H9 (cell line): ENCODE data around the gene EML2. TPM values are rescaled to one million over a fixed set of nuclear protein-coding genes. Genes with fewer than 3 reads are reported as not detected.
A peak's percentile ranks its signal among the peaks of the same experiment; 100 is the strongest.

Source experiments
- DNase-seq: peaks from one replicate; pipeline ENCODE4 v3.0.0-alpha.2; 2017
- H2AFZ ChIP-seq: one replicate; pipeline ENCODE4 v1.6.1; 2013; ENCODE audit warnings: mild to moderate bottlenecking, low read length, control low read depth, moderate library complexity
- H2AK5ac ChIP-seq: 2 replicates; pipeline ENCODE4 v1.6.1; 2013; ENCODE audit warnings: low read length, control low read depth, mixed read lengths; ENCODE audit not compliant: insufficient read length
- H2BK120ac ChIP-seq: one replicate; pipeline ENCODE4 v1.6.1; 2013; ENCODE audit warnings: low read depth, mild to moderate bottlenecking, low read length, control low read depth, inconsistent platforms; ENCODE audit not compliant: poor library complexity, severe bottlenecking
- H2BK12ac ChIP-seq: 2 replicates; pipeline ENCODE4 v1.6.1; 2013; ENCODE audit warnings: low read length, control low read depth, mixed read lengths, low read depth; ENCODE audit not compliant: insufficient read length
- H2BK15ac ChIP-seq: 2 replicates; pipeline ENCODE4 v1.6.1; 2013; ENCODE audit warnings: low read depth, low read length, control low read depth
- H2BK20ac ChIP-seq: one replicate; pipeline ENCODE4 v1.6.1; 2013; ENCODE audit warnings: low read depth, mild to moderate bottlenecking, low read length, control low read depth, inconsistent platforms; ENCODE audit not compliant: poor library complexity, severe bottlenecking
- H2BK5ac ChIP-seq: 2 replicates; pipeline ENCODE4 v1.6.1; 2013; ENCODE audit warnings: low read length, control low read depth, mixed read lengths; ENCODE audit not compliant: insufficient read length
- H3K14ac ChIP-seq: 2 replicates; pipeline ENCODE4 v1.6.1; 2013; ENCODE audit warnings: low read length, control low read depth; ENCODE audit not compliant: insufficient read depth
- H3K18ac ChIP-seq: 2 replicates; pipeline ENCODE4 v1.6.1; 2013; ENCODE audit warnings: low read depth, mild to moderate bottlenecking, mixed read lengths, low read length, control low read depth; ENCODE audit not compliant: insufficient read length
- H3K23ac ChIP-seq: 2 replicates; pipeline ENCODE4 v1.6.1; 2013; ENCODE audit warnings: low read length, control low read depth, mixed read lengths, low read depth; ENCODE audit not compliant: insufficient read length
- H3K23me2 ChIP-seq: 2 replicates; pipeline ENCODE4 v1.6.1; 2013; ENCODE audit warnings: low read depth, mild to moderate bottlenecking, mixed read lengths, low read length, control low read depth; ENCODE audit not compliant: insufficient read length, poor library complexity, severe bottlenecking
- H3K27ac ChIP-seq: 2 replicates; pipeline ENCODE4 v1.5.1; 2013; ENCODE audit warnings: low read length, control low read depth, mixed read lengths, low read depth; ENCODE audit not compliant: insufficient read length
- H3K27me3 ChIP-seq: 2 replicates; pipeline ENCODE4 v1.6.1; 2013; ENCODE audit warnings: low read length, control low read depth, inconsistent platforms; ENCODE audit not compliant: insufficient read depth
- H3K4ac ChIP-seq: 2 replicates; pipeline ENCODE4 v1.6.1; 2013; ENCODE audit warnings: low read depth, mild to moderate bottlenecking, control low read depth, inconsistent platforms, low read length, moderate library complexity
- H3K4me1 ChIP-seq: 2 replicates; pipeline ENCODE4 v1.6.1; 2013; ENCODE audit warnings: low read length, control low read depth, inconsistent platforms; ENCODE audit not compliant: insufficient read depth
- H3K4me2 ChIP-seq: 2 replicates; pipeline ENCODE4 v1.6.1; 2013; ENCODE audit warnings: low read length, control low read depth, mixed read lengths; ENCODE audit not compliant: insufficient read length, insufficient read depth
- H3K56ac ChIP-seq: 2 replicates; pipeline ENCODE4 v1.6.1; 2013; ENCODE audit warnings: low read depth, mild to moderate bottlenecking, mixed read lengths, low read length, control low read depth; ENCODE audit not compliant: insufficient read length
- H3K79me1 ChIP-seq: 2 replicates; pipeline ENCODE4 v1.6.1; 2013; ENCODE audit warnings: low read depth, mild to moderate bottlenecking, moderate library complexity, low read length, control low read depth, inconsistent platforms; ENCODE audit not compliant: insufficient read depth, poor library complexity, severe bottlenecking
- H3K79me2 ChIP-seq: 2 replicates; pipeline ENCODE4 v1.6.1; 2013; ENCODE audit warnings: low read length, control low read depth, inconsistent platforms; ENCODE audit not compliant: insufficient read depth
- H3K9ac ChIP-seq: 2 replicates; pipeline ENCODE4 v1.6.1; 2013; ENCODE audit warnings: low read length, control low read depth, mixed read lengths; ENCODE audit not compliant: insufficient read length; ENCODE audit errors: extremely low read depth
- H3K9me3 ChIP-seq: one replicate; pipeline ENCODE4 v1.6.1; 2013; ENCODE audit warnings: low read depth, low read length, inconsistent platforms; ENCODE audit not compliant: control insufficient read depth
- H3T11ph ChIP-seq: one replicate; pipeline ENCODE4 v1.6.1; 2013; ENCODE audit warnings: mild to moderate bottlenecking, low read length, control low read depth, inconsistent platforms
- H4K20me1 ChIP-seq: one replicate; pipeline ENCODE4 v1.6.1; 2013; ENCODE audit not compliant: control insufficient read depth, insufficient read length, insufficient read depth
- H4K5ac ChIP-seq: 2 replicates; pipeline ENCODE4 v1.6.1; 2013; ENCODE audit warnings: low read depth, mild to moderate bottlenecking, mixed read lengths, low read length, control low read depth; ENCODE audit not compliant: insufficient read length
- H4K8ac ChIP-seq: replicated peaks from 2 replicates; pipeline ENCODE4 v1.6.1; 2013; ENCODE audit warnings: low read length, control low read depth, mixed read lengths, low read depth; ENCODE audit not compliant: insufficient read length
- H4K91ac ChIP-seq: 2 replicates; pipeline ENCODE4 v1.6.1; 2013; ENCODE audit warnings: low read depth, mild to moderate bottlenecking, moderate library complexity, mixed read lengths, low read length, control low read depth; ENCODE audit not compliant: insufficient read length
- H3K27ac Mint-ChIP-seq, 3 experiments: 2 replicates in 2 of 3; 3 replicates in 1 of 3; pipeline ENCODE4 v1.8.0; 2020 to 2021; ENCODE audit warnings: mixed read lengths in 3 of 3, mild to moderate bottlenecking in 1 of 3, moderate library complexity in 1 of 3
- H3K27me3 Mint-ChIP-seq: 2 replicates; pipeline ENCODE4 v1.8.0; 2021; ENCODE audit warnings: low read depth, mild to moderate bottlenecking, moderate library complexity, mixed read lengths
- H3K36me3 Mint-ChIP-seq, 3 experiments: 2 replicates in 2 of 3; 3 replicates in 1 of 3; pipeline ENCODE4 v1.8.0; 2020 to 2021; ENCODE audit warnings: low read depth in 3 of 3, mixed read lengths in 3 of 3; ENCODE audit not compliant: insufficient read depth in 1 of 3
- H3K4me1 Mint-ChIP-seq, 2 experiments: 2 replicates each; pipeline ENCODE4 v1.8.0; 2020; ENCODE audit warnings: mixed read lengths in 2 of 2
- H3K4me3 Mint-ChIP-seq, 2 experiments: 2 replicates in 1 of 2; 3 replicates in 1 of 2; pipeline ENCODE4 v1.8.0; 2020 to 2021; ENCODE audit warnings: mild to moderate bottlenecking in 2 of 2, mixed read lengths in 2 of 2, moderate library complexity in 1 of 2
- H3K9me3 Mint-ChIP-seq, 2 experiments: 2 replicates in 1 of 2; 3 replicates in 1 of 2; pipeline ENCODE4 v1.8.0; 2020; ENCODE audit warnings: mild to moderate bottlenecking in 2 of 2, mixed read lengths in 2 of 2, moderate library complexity in 1 of 2
- WGBS: extraction: QIAGEN DNeasy Blood & Tissue Kit; methylation state at CpG from one replicate; pipeline ENCODE4 v1.1.7; 2013; ENCODE audit warnings: missing lambda C conversion rate, low lambda C conversion rate, mixed read lengths; ENCODE audit not compliant: insufficient read length; ENCODE audit errors: extremely low coverage; 5-methylcytosine and 5-hydroxymethylcytosine counted together
- total RNA-seq: library from RNA; stranded (reverse); gene quantifications from 2 replicates; pipeline ENCODE4 v1.2.1, GENCODE V29; 2021
- TF ChIP-seq, protein P1 (sequence below): fragments of 200-600 bp; sonication (generic); conservative IDR thresholded peaks from 3 replicates; pipeline ENCODE4 v1.8.0; 2021; ENCODE audit warnings: antibody characterized with exemption, mild to moderate bottlenecking

EML2 gene
- total RNA-seq, 1 experiment from 2014 or later = 22.6 TPM

DNA sequence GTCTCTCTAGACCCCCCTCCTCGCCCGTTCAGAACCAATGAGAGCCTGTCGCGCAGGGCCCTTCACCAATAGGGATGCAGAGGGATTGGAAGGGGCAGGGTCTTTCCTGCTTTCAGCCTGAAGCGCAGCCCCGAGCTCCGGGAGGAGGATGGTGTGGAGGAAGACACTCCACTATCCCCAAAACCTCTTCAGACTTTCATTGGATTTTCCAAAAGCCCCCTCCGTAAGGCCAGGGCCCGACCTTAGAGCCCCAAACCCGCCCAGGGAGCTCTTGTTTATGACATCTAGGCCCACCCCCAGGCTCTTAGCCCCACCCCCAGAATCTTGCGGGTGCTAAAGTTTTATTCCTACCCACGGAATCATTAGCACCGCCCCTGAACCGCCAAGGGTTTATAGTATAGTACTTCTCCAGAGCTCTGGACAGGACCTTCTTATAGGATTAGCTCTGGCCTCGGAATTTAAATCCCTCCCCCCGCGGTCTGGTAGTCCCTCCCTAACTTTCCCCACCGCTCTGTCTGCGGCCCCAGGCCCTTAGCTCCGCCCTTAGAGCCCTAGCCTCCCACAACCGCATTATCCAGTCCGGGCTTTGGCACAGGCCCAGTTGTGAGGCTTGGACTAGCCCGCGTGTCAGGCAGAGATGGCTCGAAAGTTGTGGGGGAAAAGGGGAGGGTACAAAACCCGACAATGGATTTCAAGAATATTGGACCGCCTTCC lies 6.6 kb upstream of the EML2 start:
- no peak overlapping the region for H3T11ph ChIP-seq
- no peak overlapping the region for H2BK5ac ChIP-seq
- H3K23ac ChIP-seq = no peak overlapping the region
- no peak overlapping the region for H2AK5ac ChIP-seq
- H2BK15ac ChIP-seq = no peak overlapping the region
- H3K4me3 Mint-ChIP-seq = peak overlapping the region; percentile 63 to 87
- no peak overlapping the region for H3K4ac ChIP-seq
- H3K4me1 Mint-ChIP-seq = peaks cover 25 to 34% of the 10 kb centered on the region in 2 experiments
- no peaks in the 10 kb centered on the region for H4K20me1 ChIP-seq
- H3K4me2 ChIP-seq = peak overlapping the region; percentile 29
- H3K36me3 Mint-ChIP-seq = no peaks in the 10 kb centered on the region
- no peak overlapping the region for H4K91ac ChIP-seq
- no peak overlapping the region for H3K18ac ChIP-seq
- no peak overlapping the region for H3K27ac ChIP-seq
- H4K8ac ChIP-seq = no peak overlapping the region
- no CpG with 5 or more reads among the region's 27 CpGs for WGBS
- peaks cover 3 to 6% of the 10 kb centered on the region in 2 experiments; a peak in 3 of 5 replicates for H3K9me3 Mint-ChIP-seq
- H2BK20ac ChIP-seq = no peak overlapping the region
- H3K79me2 ChIP-seq = no peaks in the 10 kb centered on the region
- DNase-seq = peak; percentile 94
- no peak overlapping the region for H4K5ac ChIP-seq
- H3K9me3 ChIP-seq = no peaks in the 10 kb centered on the region
- H3K23me2 ChIP-seq = peaks cover 13% of the 10 kb centered on the region
- H3K9ac ChIP-seq = no peak overlapping the region
- TF ChIP-seq, protein P1, sequence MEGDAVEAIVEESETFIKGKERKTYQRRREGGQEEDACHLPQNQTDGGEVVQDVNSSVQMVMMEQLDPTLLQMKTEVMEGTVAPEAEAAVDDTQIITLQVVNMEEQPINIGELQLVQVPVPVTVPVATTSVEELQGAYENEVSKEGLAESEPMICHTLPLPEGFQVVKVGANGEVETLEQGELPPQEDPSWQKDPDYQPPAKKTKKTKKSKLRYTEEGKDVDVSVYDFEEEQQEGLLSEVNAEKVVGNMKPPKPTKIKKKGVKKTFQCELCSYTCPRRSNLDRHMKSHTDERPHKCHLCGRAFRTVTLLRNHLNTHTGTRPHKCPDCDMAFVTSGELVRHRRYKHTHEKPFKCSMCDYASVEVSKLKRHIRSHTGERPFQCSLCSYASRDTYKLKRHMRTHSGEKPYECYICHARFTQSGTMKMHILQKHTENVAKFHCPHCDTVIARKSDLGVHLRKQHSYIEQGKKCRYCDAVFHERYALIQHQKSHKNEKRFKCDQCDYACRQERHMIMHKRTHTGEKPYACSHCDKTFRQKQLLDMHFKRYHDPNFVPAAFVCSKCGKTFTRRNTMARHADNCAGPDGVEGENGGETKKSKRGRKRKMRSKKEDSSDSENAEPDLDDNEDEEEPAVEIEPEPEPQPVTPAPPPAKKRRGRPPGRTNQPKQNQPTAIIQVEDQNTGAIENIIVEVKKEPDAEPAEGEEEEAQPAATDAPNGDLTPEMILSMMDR = no peak
- H2BK12ac ChIP-seq = no peak overlapping the region
- H3K79me1 ChIP-seq = no peaks in the 10 kb centered on the region
- no peaks in the 10 kb centered on the region for H3K27me3 ChIP-seq
- peaks cover 3% of the 10 kb centered on the region; the same call in 1 of the 2 replicates for H3K4me1 ChIP-seq
- H2BK120ac ChIP-seq = no peak overlapping the region
- no peak overlapping the region for H3K14ac ChIP-seq
- H3K27ac Mint-ChIP-seq = no peak overlapping the region
- peaks cover 13% of the 10 kb centered on the region for H3K27me3 Mint-ChIP-seq
- no peak overlapping the region for H3K56ac ChIP-seq
- no peak overlapping the region for H2AFZ ChIP-seq
